Panc1 (cell line): ENCODE data around the gene SLC6A7. TPM values are rescaled to one million over a fixed set of nuclear protein-coding genes. Genes with fewer than 3 reads are reported as not detected.

Experiments
- ATAC-seq: fragments of 200-7000 bp; cut with Tn5 transposase; 2 replicates; pipeline ENCODE4 v1.9.1; 2020; ENCODE audit warnings: mild to moderate bottlenecking, moderate library complexity
- BruUV-seq: library from RNA; stranded (reverse); fragments of 400-500 nt; replicated peaks from 2 replicates; lab custom pipeline; 2021; lab: Mats Ljungman, UMichigan
- CTCF ChIA-PET: fragments of 300-600 bp; sonication (Branson Sonifier 250); formaldehyde crosslinking; loops from one replicate; lab custom pipeline; 2022; ENCODE audit warnings: antibody characterized with exemption; lab: Charles Lee
- POLR2A ChIA-PET: fragments of 300-600 bp; sonication (Branson Sonifier 250); formaldehyde crosslinking; loops from one replicate; lab custom pipeline; 2022; ENCODE audit warnings: antibody characterized with exemption; lab: Charles Lee
- DNase-seq: peaks from one replicate; pipeline ENCODE4 v3.0.0-alpha.2; 2010; ENCODE audit warnings: low read depth, low spot score
- H3K27ac ChIP-seq: 2 replicates; pipeline ENCODE4 v1.5.1; 2011; ENCODE audit warnings: mild to moderate bottlenecking, low read length, inconsistent platforms
- H3K27me3 ChIP-seq: fragments of 200-500 bp; sonication (Bioruptor generic); 2 replicates; pipeline ENCODE4 v1.6.0; 2014; ENCODE audit warnings: low read length, inconsistent platforms; ENCODE audit not compliant: control insufficient read depth, insufficient read depth
- H3K36me3 ChIP-seq: fragments of 200-500 bp; sonication (Bioruptor generic); 2 replicates; pipeline ENCODE4 v1.5.1; 2014; ENCODE audit warnings: inconsistent platforms, mild to moderate bottlenecking, low read length, moderate library complexity; ENCODE audit not compliant: control insufficient read depth, insufficient read depth
- H3K4me1 ChIP-seq: 2 replicates; pipeline ENCODE4 v1.5.1; 2011; ENCODE audit warnings: inconsistent platforms, mild to moderate bottlenecking, low read length, moderate library complexity; ENCODE audit not compliant: control insufficient read depth, insufficient read depth
- H3K4me3 ChIP-seq, 2 experiments: 2 replicates each; pipeline ENCODE4 v1.5.1; 2011 to 2012; ENCODE audit warnings: low read depth in 2 of 2, low read length in 2 of 2, mild to moderate bottlenecking in 2 of 2, inconsistent platforms in 1 of 2, moderate library complexity in 1 of 2
- H3K9me3 ChIP-seq: fragments of 200-500 bp; sonication (Bioruptor generic); 2 replicates; pipeline ENCODE4 v1.5.1; 2014; ENCODE audit warnings: low read depth, mild to moderate bottlenecking, inconsistent platforms, low read length, moderate library complexity; ENCODE audit not compliant: control insufficient read depth, insufficient read depth
- CTCF ChIP-seq: fragments of 450-650 bp; IDR thresholded peaks from 2 replicates; pipeline ENCODE4 v1.5.1; 2017; ENCODE audit warnings: mild to moderate bottlenecking
- POLR2AphosphoS5 ChIP-seq: IDR thresholded peaks from 2 replicates; pipeline ENCODE4 v1.6.1; 2012; ENCODE audit warnings: mild to moderate bottlenecking, low read depth, low read length, moderate library complexity
- REST ChIP-seq, 2 experiments: IDR thresholded peaks; 2 replicates each; pipeline ENCODE4 v1.6.1; 2011 to 2012; ENCODE audit warnings: low read depth in 2 of 2, control low read depth in 1 of 2, low read length in 1 of 2, mild to moderate bottlenecking in 1 of 2, moderate library complexity in 1 of 2; ENCODE audit not compliant: insufficient read depth in 1 of 2
- SIN3A ChIP-seq: IDR thresholded peaks from 2 replicates; pipeline ENCODE4 v1.6.1; 2012; ENCODE audit warnings: low read depth, mild to moderate bottlenecking, low read length, moderate library complexity, borderline replicate concordance; ENCODE audit not compliant: insufficient read depth
- TCF7L2 ChIP-seq: IDR thresholded peaks from 2 replicates; pipeline ENCODE4 v1.6.1; 2011; ENCODE audit warnings: mild to moderate bottlenecking, low read depth, low read length, inconsistent platforms
- in situ Hi-C: cut with HindIII; loops from 2 replicates; pipeline ENCODE4 v1.10.0; 2016; ENCODE audit warnings: low sequenced_read_pairs, low pct_unique_long_range_greater_than_20kb
- intact Hi-C: fragments of 100-400 bp; cut with micrococcal nuclease; formaldehyde crosslinking; loops from one replicate; pipeline ENCODE4 v1.10.0; 2022; ENCODE audit not compliant: unreplicated experiment
- total RNA-seq: library from RNA; stranded (reverse); gene quantifications from one replicate; pipeline ENCODE4 v1.2.1, GENCODE V29; 2021; ENCODE audit not compliant: unreplicated experiment

SLC6A7 gene
- total RNA-seq, 1 experiment from 2014 or later: not detected

GRCh38 chr5:150190987-150191386 is 1.1 kb downstream of the SLC6A7 start:
- H3K9me3 ChIP-seq: no peaks in the 10 kb centered on the region
- TF ChIP-seq TCF7L2 (no peak), POLR2AphosphoS5 (no peak), CTCF (no peak), REST (IDR thresholded peaks at IDR 0.05; ENCODE audit: insufficient read depth in 1 of 2, low read depth in 2 of 2, low read length in 1 of 2) (no peak), SIN3A (no peak)
- POLR2A ChIA-PET: no interaction called here
- no TSS peak for BruUV-seq
- H3K36me3 ChIP-seq: no peaks in the 10 kb centered on the region
- CTCF ChIA-PET: interaction anchor here (0.7 kb wide), 1 partner anchor 74 kb away, joined by 4 read pairs; no protein-coding TSS in a partner anchor
- peak; percentile 31; the same call in 1 of the 2 replicates for ATAC-seq
- no peak overlapping the region for H3K4me3 ChIP-seq
- in situ Hi-C loops: no loop called here
- no peak for DNase-seq
- peaks cover 9% of the 10 kb centered on the region for H3K27me3 ChIP-seq
- no peak overlapping the region for H3K27ac ChIP-seq
- intact Hi-C loops: no loop called here
- no peaks in the 10 kb centered on the region for H3K4me1 ChIP-seq

GRCh38 chr5:150192462-150192861 is 2.6 kb downstream of the SLC6A7 start:
- Histone ChIP-seq H3K4me1 (no peaks in the 10 kb centered on the region), H3K4me3 (no peak overlapping the region), H3K36me3 (no peaks in the 10 kb centered on the region), H3K27ac (no peak overlapping the region), H3K27me3 (peaks cover 10% of the 10 kb centered on the region), H3K9me3 (no peaks in the 10 kb centered on the region)
- CTCF ChIA-PET: no interaction called here
- POLR2A ChIA-PET: no interaction called here
- DNase-seq (no peak), ATAC-seq (no peak)
- TF ChIP-seq REST (IDR thresholded peaks at IDR 0.05; ENCODE audit: insufficient read depth in 1 of 2, low read depth in 2 of 2, low read length in 1 of 2) (no peak), SIN3A (no peak), TCF7L2 (no peak), POLR2AphosphoS5 (no peak), CTCF (no peak)
- in situ Hi-C loops: no loop called here
- no TSS peak for BruUV-seq
- intact Hi-C loops: no loop called here
